Retinal pigment epithelial cell (primary cell): ENCODE results near the gene NSUN6.

Source experiments
- DNase-seq: peaks from one replicate; pipeline ENCODE4 v3.0.0-alpha.2; 2010; ENCODE audit warnings: low read depth
- H3K4me3 ChIP-seq: 2 replicates; pipeline ENCODE4 v1.5.1; 2011; ENCODE audit warnings: mild to moderate bottlenecking, low read length, control low read depth, moderate library complexity
- TF ChIP-seq, protein P1 (sequence below): conservative IDR thresholded peaks from 2 replicates; pipeline ENCODE4 v1.5.1; 2011; ENCODE audit warnings: low read depth, low read length, control low read depth, inconsistent platforms

Gene NSUN6, protein sequence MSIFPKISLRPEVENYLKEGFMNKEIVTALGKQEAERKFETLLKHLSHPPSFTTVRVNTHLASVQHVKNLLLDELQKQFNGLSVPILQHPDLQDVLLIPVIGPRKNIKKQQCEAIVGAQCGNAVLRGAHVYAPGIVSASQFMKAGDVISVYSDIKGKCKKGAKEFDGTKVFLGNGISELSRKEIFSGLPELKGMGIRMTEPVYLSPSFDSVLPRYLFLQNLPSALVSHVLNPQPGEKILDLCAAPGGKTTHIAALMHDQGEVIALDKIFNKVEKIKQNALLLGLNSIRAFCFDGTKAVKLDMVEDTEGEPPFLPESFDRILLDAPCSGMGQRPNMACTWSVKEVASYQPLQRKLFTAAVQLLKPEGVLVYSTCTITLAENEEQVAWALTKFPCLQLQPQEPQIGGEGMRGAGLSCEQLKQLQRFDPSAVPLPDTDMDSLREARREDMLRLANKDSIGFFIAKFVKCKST

DNA sequence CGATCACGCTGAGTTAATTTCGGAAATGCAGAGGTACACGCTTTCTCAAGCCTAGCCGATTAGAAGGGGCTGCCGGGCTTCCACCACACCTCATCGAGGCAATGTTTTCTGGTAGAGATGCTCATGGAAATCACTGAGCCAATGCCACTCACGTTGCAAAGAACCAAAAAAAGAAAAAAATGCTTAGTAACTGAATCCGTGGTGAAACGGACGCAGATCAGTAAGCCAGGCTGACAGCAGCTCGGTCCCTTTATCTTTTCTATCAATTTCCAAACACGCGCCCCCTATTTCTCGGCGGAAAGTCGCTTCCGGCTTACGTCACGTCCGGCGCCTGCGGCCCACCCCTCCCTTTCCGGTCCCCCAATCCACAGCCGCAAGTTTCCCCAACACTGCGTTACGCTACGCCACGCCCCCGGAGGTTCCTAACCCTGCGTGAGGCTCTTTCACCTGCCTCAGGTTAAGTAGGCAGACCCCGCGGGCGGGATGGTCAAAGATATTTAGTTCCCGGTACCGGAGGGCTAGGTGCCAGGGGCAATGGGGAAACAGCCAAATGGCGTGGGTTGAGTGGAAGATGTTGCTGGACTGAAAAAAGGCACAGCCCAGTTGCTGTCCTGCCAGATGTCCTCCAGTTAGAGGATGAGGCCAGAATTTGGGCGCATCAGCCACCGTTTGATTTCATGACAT is at the start of gene NSUN6:
Gene NSUN6 (minus strand): TSS at position 264 of the 684 bp plus-strand sequence. CDS start 384 bp downstream, outside the sequence.
- TF ChIP-seq, protein P1, sequence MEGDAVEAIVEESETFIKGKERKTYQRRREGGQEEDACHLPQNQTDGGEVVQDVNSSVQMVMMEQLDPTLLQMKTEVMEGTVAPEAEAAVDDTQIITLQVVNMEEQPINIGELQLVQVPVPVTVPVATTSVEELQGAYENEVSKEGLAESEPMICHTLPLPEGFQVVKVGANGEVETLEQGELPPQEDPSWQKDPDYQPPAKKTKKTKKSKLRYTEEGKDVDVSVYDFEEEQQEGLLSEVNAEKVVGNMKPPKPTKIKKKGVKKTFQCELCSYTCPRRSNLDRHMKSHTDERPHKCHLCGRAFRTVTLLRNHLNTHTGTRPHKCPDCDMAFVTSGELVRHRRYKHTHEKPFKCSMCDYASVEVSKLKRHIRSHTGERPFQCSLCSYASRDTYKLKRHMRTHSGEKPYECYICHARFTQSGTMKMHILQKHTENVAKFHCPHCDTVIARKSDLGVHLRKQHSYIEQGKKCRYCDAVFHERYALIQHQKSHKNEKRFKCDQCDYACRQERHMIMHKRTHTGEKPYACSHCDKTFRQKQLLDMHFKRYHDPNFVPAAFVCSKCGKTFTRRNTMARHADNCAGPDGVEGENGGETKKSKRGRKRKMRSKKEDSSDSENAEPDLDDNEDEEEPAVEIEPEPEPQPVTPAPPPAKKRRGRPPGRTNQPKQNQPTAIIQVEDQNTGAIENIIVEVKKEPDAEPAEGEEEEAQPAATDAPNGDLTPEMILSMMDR = no peak
- no peak for DNase-seq
- peak within 1 kb of the TSS; percentile 98 for H3K4me3 ChIP-seq

DNA sequence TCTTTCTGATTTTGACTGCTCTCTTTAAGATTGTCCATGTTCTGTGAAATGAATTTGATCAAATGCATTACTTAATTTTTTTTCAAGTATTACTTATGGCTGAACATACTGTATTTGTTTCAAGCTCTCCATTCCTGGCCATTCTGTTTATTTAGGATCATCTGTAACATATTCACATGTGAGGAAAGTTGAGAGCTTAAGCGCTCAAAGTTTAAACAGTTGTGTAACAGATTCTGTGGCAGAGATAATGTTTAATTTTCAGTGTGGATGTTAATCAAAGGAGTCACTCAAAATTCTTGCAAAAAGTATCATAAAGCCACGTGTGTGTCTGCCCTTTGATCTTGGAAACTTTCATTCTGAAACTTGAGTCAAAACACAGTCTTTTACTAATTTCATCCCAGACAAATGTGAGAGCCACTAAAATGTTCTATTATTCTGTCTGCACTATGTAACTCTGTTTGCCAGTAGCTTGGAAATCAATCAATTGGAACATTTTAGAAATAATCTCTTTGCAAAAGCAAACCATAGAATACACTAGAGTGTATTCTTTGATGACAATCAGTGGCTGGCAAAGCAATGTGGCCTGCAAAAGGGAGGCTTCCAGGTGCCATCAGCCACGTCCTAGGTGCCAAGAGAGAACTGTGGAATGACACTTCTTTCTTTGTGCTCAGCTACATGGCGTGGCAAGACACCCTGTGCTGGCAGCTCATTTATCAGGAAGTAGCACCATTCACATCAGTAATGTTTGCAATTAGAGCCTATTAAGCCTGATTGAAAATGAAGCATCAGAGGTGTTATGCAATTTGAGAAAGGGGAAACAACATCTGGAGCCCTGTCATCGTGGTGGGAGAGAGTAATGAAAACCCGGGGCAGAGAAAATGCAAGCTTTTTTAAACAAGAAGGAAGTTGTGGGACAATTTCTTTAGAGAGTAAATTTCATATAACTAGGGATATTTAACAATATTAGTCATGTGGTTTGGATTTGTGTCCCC is 48.8 kb upstream of the NSUN6 start:
- DNase-seq = no peak
- H3K4me3 ChIP-seq = no peak overlapping the region
- TF ChIP-seq, protein P1 = no peak

DNA sequence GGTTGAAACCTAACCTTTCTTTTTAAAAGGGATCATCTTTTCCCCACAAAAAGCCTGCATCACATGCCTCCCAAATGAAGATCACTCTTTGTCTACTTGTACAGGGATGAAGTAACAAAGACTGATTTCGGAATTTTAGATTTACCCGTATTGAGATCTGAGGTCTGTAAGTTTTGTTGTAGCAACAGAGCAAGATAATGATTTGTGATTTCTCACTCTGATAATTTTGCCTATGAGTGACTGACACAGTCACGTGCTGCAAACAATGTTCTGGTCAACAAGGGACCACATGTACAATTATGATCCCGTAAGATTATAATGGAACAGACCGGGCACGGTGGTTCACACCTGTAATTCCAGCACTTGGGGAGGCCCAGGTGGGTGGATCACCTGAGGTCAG is 39.2 kb upstream of the NSUN6 start:
- DNase-seq = no peak
- TF ChIP-seq, protein P1 = no peak
- H3K4me3 ChIP-seq = no peak overlapping the region

DNA sequence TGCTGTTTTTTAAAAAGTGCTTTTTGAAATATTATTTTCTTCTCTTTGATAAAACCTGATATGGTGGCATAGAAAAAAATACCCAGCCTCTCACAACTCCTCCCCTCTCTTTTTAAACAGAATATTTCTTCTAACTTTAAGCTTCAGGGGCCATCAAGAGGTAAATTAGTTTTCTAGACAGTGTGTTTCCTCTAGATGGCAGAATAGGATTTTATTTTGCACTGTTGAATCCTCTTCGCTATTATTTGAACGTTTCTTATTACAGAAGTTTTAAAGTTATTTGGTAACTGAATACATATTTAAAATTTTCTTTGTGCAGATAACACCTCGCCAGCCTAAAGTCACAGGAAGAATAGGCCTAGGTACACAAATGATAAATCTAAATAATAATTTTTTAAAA is 38.1 kb upstream of the NSUN6 start:
- DNase-seq = no peak
- no peak overlapping the region for H3K4me3 ChIP-seq
- TF ChIP-seq, protein P1 = peak; percentile 43

DNA sequence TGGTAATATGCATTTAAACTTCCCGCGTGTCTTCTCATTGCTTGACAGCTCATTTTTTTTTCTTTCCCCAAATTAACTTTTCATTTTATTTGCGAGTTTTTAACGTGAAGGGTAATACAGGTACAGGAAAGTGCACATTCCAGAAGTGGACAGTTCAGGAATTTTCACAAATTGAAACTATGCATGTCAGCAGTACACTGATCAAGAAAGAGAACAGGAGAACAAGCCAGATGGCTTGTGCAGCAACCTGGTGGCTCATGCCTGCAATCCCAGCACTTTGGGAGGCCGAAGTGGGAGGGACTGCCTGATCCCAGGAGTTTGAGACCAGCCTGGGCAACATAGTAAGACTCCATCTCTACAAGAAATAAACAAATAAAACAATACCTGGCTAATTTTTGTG is 36.3 kb upstream of the NSUN6 start:
- TF ChIP-seq, protein P1 = no peak
- no peak for DNase-seq
- H3K4me3 ChIP-seq = no peak overlapping the region

DNA sequence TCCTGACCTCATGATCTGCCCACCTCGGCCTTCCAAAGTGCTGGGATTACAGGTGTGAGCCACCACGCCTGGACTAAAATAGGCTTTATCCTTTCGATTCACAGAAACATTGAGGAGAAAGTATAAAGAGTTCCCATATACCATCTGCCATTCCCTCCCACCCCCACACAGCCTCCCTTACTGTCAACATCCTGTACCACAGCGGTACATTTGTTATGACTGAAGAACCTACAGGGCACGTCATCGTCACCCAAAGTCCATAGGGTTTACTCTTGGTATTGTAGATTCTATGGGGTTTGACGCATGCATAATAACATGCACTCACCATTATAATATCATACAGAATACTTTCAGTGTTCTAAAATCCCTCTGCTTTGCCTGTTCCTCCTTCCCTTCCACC is 35.8 kb upstream of the NSUN6 start:
- TF ChIP-seq, protein P1 = no peak
- no peak for DNase-seq
- H3K4me3 ChIP-seq = no peak overlapping the region
